Measurements from ENCODE around the gene SRMS. TPM values are rescaled to one million over a fixed set of nuclear protein-coding genes. Genes with fewer than 3 reads are reported as not detected.

The SRMS gene
- total and polyA plus RNA-seq, 2 of the 13 experiments (the other 11 are each of a cell fraction or from before 2014, with no cell fraction given), result not detected

GRCh38 chr20:63579017-63579694 lies 31.6 kb upstream of the SRMS start (continued):
- TF ChIP-seq USF2 (IDR thresholded peaks at IDR 0.05; ENCODE audit: low read depth, low read length) (no peak), USF2 (CRISPR knock-in tag; IDR thresholded peaks at IDR 0.05; ENCODE audit: borderline replicate concordance) (no peak), CEBPB (IDR thresholded peaks at IDR 0.05; ENCODE audit: borderline replicate concordance, low read depth, low read length) (peak; percentile 79), CHD2 (IDR thresholded peaks at IDR 0.05; ENCODE audit: low read depth, low read length) (no peak), ZNF782 (CRISPR knock-in tag; IDR thresholded peaks at IDR 0.05; ENCODE audit: borderline replicate concordance) (no peak), BRD4 (CRISPR knock-in tag; IDR thresholded peaks at IDR 0.05) (no peak), TFAP4 (IDR thresholded peaks at IDR 0.05; ENCODE audit: borderline replicate concordance, low read depth) (peak; percentile 14; the same call in 1 of the 2 replicates), NFYC (CRISPR knock-in tag; IDR thresholded peaks at IDR 0.05) (no peak), NCOA5 (CRISPR knock-in tag; IDR thresholded peaks at IDR 0.05) (no peak), ZNF652 (CRISPR knock-in tag; IDR thresholded peaks at IDR 0.05; ENCODE audit: borderline replicate concordance, low read depth) (no peak), ZZZ3 (CRISPR knock-in tag; IDR thresholded peaks at IDR 0.05; ENCODE audit: borderline replicate concordance) (no peak), ZNF251 (CRISPR knock-in tag; IDR thresholded peaks at IDR 0.05) (no peak), PAF1 (CRISPR knock-in tag; IDR thresholded peaks at IDR 0.05) (no peak), ZNF276 (CRISPR knock-in tag; IDR thresholded peaks at IDR 0.05; ENCODE audit: low read depth) (no peak), KMT2A (CRISPR knock-in tag; IDR thresholded peaks at IDR 0.05) (no peak), ZBTB42 (CRISPR knock-in tag; IDR thresholded peaks at IDR 0.05) (no peak), ZNF724P (CRISPR knock-in tag; IDR thresholded peaks at IDR 0.05; ENCODE audit: borderline replicate concordance) (0 out of 2 replicates have a peak, but pooled peaks have one; percentile 35), ZNF3 (CRISPR knock-in tag; IDR thresholded peaks at IDR 0.05) (no peak), ZFP41 (CRISPR knock-in tag; IDR thresholded peaks at IDR 0.05; ENCODE audit: borderline replicate concordance) (no peak), ZNF101 (CRISPR knock-in tag; IDR thresholded peaks at IDR 0.05; ENCODE audit: borderline replicate concordance, low read depth) (no peak), NKX3-1 (CRISPR knock-in tag; IDR thresholded peaks at IDR 0.05) (no peak), GLMP (CRISPR knock-in tag; IDR thresholded peaks at IDR 0.05; ENCODE audit: borderline replicate concordance) (no peak), ZNF597 (CRISPR knock-in tag; IDR thresholded peaks at IDR 0.05) (no peak), CREBL2 (CRISPR knock-in tag; IDR thresholded peaks at IDR 0.05; ENCODE audit: borderline replicate concordance) (peak; percentile 46; the same call in 1 of the 2 replicates)
